Posterior vena cava (tissue), 2 donors: Measurements from ENCODE around the gene MGAT4B. TPM values are rescaled to one million over a fixed set of nuclear protein-coding genes. Genes with fewer than 3 reads are reported as not detected.

ENCODE experiments used
- DNase-seq: peaks from one replicate; pipeline ENCODE4 v3.0.0-alpha.2; 2020; ENCODE audit warnings: low spot score
- intact Hi-C, 2 donors: fragments of 100-400 bp; cut with DNase I; formaldehyde crosslinking; loops; one replicate each; pipeline versions ENCODE4 v1.14.1 to v1.14.2; 2022 to 2023
- microRNA-seq, 2 donors: library from miRNA; unstranded; fragments of <30 nt; microRNA quantifications; one replicate each; pipeline ENCODE4 v1.2.0, GENCODE V29; 2020 to 2021; ENCODE audit warnings: borderline microRNAs expressed in 2 of 2
- total RNA-seq, 2 donors: library from RNA; stranded (reverse); fragmentation: NEBNext Ultra II Directional; extraction: Animal tissue kit (Norgen Biotek cat#: 25700); gene quantifications; one replicate each; pipeline ENCODE4 v1.2.1, GENCODE V29; 2021
- donor health status: DM: yes; HTN: yes; CAD: no.
- donor health status: DM: yes; HTN: yes; CAD: no.

The MGAT4B gene
- total RNA-seq, 2 donors from 2014 or later, result 54.6 to 62.8 TPM

DNA sequence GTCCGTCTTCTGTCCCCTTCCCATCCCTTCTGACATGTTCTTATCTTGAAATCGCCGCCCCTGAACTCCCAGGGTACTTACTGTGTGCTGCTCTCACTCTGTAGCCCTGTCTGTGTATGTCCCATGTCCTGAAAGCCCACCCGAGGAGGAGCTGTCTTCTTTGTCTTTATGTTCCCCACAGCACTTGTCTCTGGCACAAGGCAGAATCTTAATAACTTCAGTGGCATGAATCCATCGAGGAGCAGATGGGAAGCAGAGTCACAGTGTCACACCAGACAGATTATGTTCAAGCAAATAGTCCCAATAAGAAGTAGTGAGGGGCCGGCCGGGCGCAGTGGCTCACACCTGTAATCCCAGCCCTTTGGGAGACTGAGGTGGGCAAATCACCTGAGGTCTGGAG is 42.6 kb downstream of the MGAT4B start:
- DNase-seq, result peak; percentile 45
- intact Hi-C loops, result loop anchor here in 1 of 2 donors (5.0 kb wide), 1 partner anchor 143 kb away; the partner anchor contains the start of gene TBC1D9B

- peak; percentile 81 for DNase-seq
- intact Hi-C loops, result loop anchor here in 1 of 2 donors (5.0 kb wide), 1 partner anchor 144 kb away; the partner anchor contains the start of gene TBC1D9B
Measured at GRCh38 chr5:179763215-179763945, 43.3 kb downstream of the MGAT4B start.

- DNase-seq, result peak; percentile 4
- intact Hi-C loops, result loop anchor here in 1 of 2 donors (5.0 kb wide), 1 partner anchor 145 kb away; the partner anchor contains the start of gene TBC1D9B
Measured at GRCh38 chr5:179762781-179763176, 43.9 kb downstream of the MGAT4B start.

- peak; percentile 36 for DNase-seq
Measured at GRCh38 chr5:179762079-179762780, 44.4 kb downstream of the MGAT4B start.

GRCh38 chr5:179759581-179760551 is 46.8 kb downstream of the MGAT4B start:
- peak; percentile 55 for DNase-seq
- intact Hi-C loops, result loop anchor here in 1 of 2 donors (5.0 kb wide), 1 partner anchor 147 kb away; the partner anchor contains the start of gene TBC1D9B

More at GRCh38 chr5:179762079-179762780, 44.4 kb downstream of the MGAT4B start:
- intact Hi-C loops, result loop anchor here in 1 of 2 donors (5.0 kb wide), 1 partner anchor 145 kb away; the partner anchor contains the start of gene TBC1D9B

GRCh38 chr5:179758955-179759354 is 47.7 kb downstream of the MGAT4B start:
- peak; percentile 8 for DNase-seq
- intact Hi-C loops, result no loop called here

GRCh38 chr5:179755022-179755421 is 51.6 kb downstream of the MGAT4B start:
- intact Hi-C loops, result no loop called here
- no peak for DNase-seq

- DNase-seq, result no peak
- intact Hi-C loops, result no loop called here
Measured at GRCh38 chr5:179753971-179754370, 52.7 kb downstream of the MGAT4B start.

GRCh38 chr5:179749857-179750508 is 56.7 kb downstream of the MGAT4B start:
- intact Hi-C loops, result no loop called here
- DNase-seq, result no peak

GRCh38 chr5:179747811-179748210 is 58.9 kb downstream of the MGAT4B start:
- DNase-seq, result no peak
- intact Hi-C loops, result no loop called here

Small RNA genes within 50 kb of the gene (microRNA-seq; reads per million reads assigned to microRNA genes)
- 0.52 to 1.6 reads per million in 2 donors for gene MIR1229

Other genes starting within 250 kb of the MGAT4B start
- 100 to 1,000 TPM; 345 to 404 TPM for gene HNRNPH1, start 183.2 kb downstream of the MGAT4B start, total RNA-seq
- not detected for gene CBY3, start 125.8 kb downstream of the MGAT4B start, total RNA-seq
- 100 to 1,000 TPM; 525 to 591 TPM for gene CANX, start 107.9 kb downstream of the MGAT4B start, total RNA-seq
- gene MAML1, start 74.0 kb downstream of the MGAT4B start, total RNA-seq, result 10 to 100 TPM; 22.0 to 22.5 TPM
- gene LTC4S, start 12.9 kb downstream of the MGAT4B start, total RNA-seq, result 10 to 100 TPM; 19.7 to 20.3 TPM
- gene SQSTM1, start 14.0 kb upstream of the MGAT4B start, total RNA-seq, result 100 to 1,000 TPM; 245 to 333 TPM
- 10 to 100 TPM; 17.3 to 20.1 TPM for gene MRNIP, start 52.0 kb upstream of the MGAT4B start, total RNA-seq
- 10 to 100 TPM; 85.0 to 90.5 TPM for gene TBC1D9B, start 101.0 kb upstream of the MGAT4B start, total RNA-seq